ENCODE data around the gene PDXDC1. TPM values are rescaled to one million over a fixed set of nuclear protein-coding genes. Genes with fewer than 3 reads are reported as not detected.
"Not testable (repeated sequence)": the region's sequence is repeated elsewhere in the genome, so short reads cannot be mapped to it uniquely, and the experiment has no call there.

PDXDC1 gene
- total RNA-seq, 1 experiment from 2014 or later: 58.4 TPM

- not testable (repeated sequence) for H3K4me1 ChIP-seq (ENCODE audit: low read length); H3K4me3 ChIP-seq (ENCODE audit: low read length); H3K9ac ChIP-seq (ENCODE audit: low read length); H2AFZ ChIP-seq (ENCODE audit: low read length); H3K9me2 ChIP-seq (replicated peaks; ENCODE audit: insufficient read depth, low read length); H3K36me3 ChIP-seq (ENCODE audit: insufficient read depth, low read length); H3K27ac ChIP-seq (ENCODE audit: low read length); H3K4me2 ChIP-seq (ENCODE audit: low read depth, low read length, poor library complexity, severe bottlenecking); H3K27me3 ChIP-seq (ENCODE audit: low read length); H4K20me1 ChIP-seq (ENCODE audit: insufficient read depth, low read depth, low read length); H3K9me3 ChIP-seq (ENCODE audit: low read length); DNase-seq; H3K79me2 ChIP-seq (ENCODE audit: low read length)
These were observed 32.1 kb upstream of the PDXDC1 start for GRCh38 chr16:14942686-14943085.

- no peak for DNase-seq
- no peak overlapping the region for H3K9ac ChIP-seq (ENCODE audit: low read length)
- no peaks in the 10 kb centered on the region for H3K79me2 ChIP-seq (ENCODE audit: low read length)
- no peaks in the 10 kb centered on the region for H3K36me3 ChIP-seq (ENCODE audit: insufficient read depth, low read length)
- no peak overlapping the region for H2AFZ ChIP-seq (ENCODE audit: low read length)
- H3K9me3 ChIP-seq (ENCODE audit: low read length): no peaks in the 10 kb centered on the region
- no peaks in the 10 kb centered on the region for H4K20me1 ChIP-seq (ENCODE audit: insufficient read depth, low read depth, low read length)
- H3K4me3 ChIP-seq (ENCODE audit: low read length): no peak overlapping the region
- no peaks in the 10 kb centered on the region for H3K4me1 ChIP-seq (ENCODE audit: low read length)
- H3K9me2 ChIP-seq (replicated peaks; ENCODE audit: insufficient read depth, low read length): no peaks in the 10 kb centered on the region
- H3K27ac ChIP-seq (ENCODE audit: low read length): no peak overlapping the region
- no peak overlapping the region for H3K4me2 ChIP-seq (ENCODE audit: low read depth, low read length, poor library complexity, severe bottlenecking)
- no peaks in the 10 kb centered on the region for H3K27me3 ChIP-seq (ENCODE audit: low read length)
These were observed 19.1 kb upstream of the PDXDC1 start for GRCh38 chr16:14955546-14956231.

- Histone ChIP-seq H3K9ac (ENCODE audit: low read length) (no peak overlapping the region), H3K9me3 (ENCODE audit: low read length) (no peaks in the 10 kb centered on the region), H4K20me1 (ENCODE audit: insufficient read depth, low read depth, low read length) (no peaks in the 10 kb centered on the region), H3K27ac (ENCODE audit: low read length) (no peak overlapping the region), H3K9me2 (replicated peaks; ENCODE audit: insufficient read depth, low read length) (no peaks in the 10 kb centered on the region), H3K79me2 (ENCODE audit: low read length) (no peaks in the 10 kb centered on the region), H3K4me3 (ENCODE audit: low read length) (no peak overlapping the region), H3K36me3 (ENCODE audit: insufficient read depth, low read length) (no peaks in the 10 kb centered on the region), H3K4me2 (ENCODE audit: low read depth, low read length, poor library complexity, severe bottlenecking) (no peak overlapping the region), H2AFZ (ENCODE audit: low read length) (no peak overlapping the region), H3K27me3 (ENCODE audit: low read length) (no peaks in the 10 kb centered on the region), H3K4me1 (ENCODE audit: low read length) (no peaks in the 10 kb centered on the region)
- no peak for DNase-seq
These were observed 17.1 kb upstream of the PDXDC1 start for GRCh38 chr16:14957576-14958322.

- no peaks in the 10 kb centered on the region for H4K20me1 ChIP-seq (ENCODE audit: insufficient read depth, low read depth, low read length)
- no peaks in the 10 kb centered on the region for H3K79me2 ChIP-seq (ENCODE audit: low read length)
- H3K36me3 ChIP-seq (ENCODE audit: insufficient read depth, low read length): no peaks in the 10 kb centered on the region
- H2AFZ ChIP-seq (ENCODE audit: low read length): no peak overlapping the region
- H3K9me2 ChIP-seq (replicated peaks; ENCODE audit: insufficient read depth, low read length): no peaks in the 10 kb centered on the region
- H3K9me3 ChIP-seq (ENCODE audit: low read length): no peaks in the 10 kb centered on the region
- H3K4me3 ChIP-seq (ENCODE audit: low read length): no peak overlapping the region
- peak; percentile 45 for DNase-seq
- H3K4me2 ChIP-seq (ENCODE audit: low read depth, low read length, poor library complexity, severe bottlenecking): no peak overlapping the region
- H3K4me1 ChIP-seq (ENCODE audit: low read length): no peaks in the 10 kb centered on the region
- H3K27me3 ChIP-seq (ENCODE audit: low read length): no peaks in the 10 kb centered on the region
- no peak overlapping the region for H3K9ac ChIP-seq (ENCODE audit: low read length)
- H3K27ac ChIP-seq (ENCODE audit: low read length): no peak overlapping the region
These were observed 16.6 kb upstream of the PDXDC1 start for GRCh38 chr16:14958323-14958600.

GRCh38 chr16:14958970-14959369, 15.9 kb upstream of the PDXDC1 start:
- no peak for DNase-seq
- Histone ChIP-seq H3K27ac (ENCODE audit: low read length) (no peak overlapping the region), H3K9ac (ENCODE audit: low read length) (no peak overlapping the region), H3K79me2 (ENCODE audit: low read length) (no peaks in the 10 kb centered on the region), H3K27me3 (ENCODE audit: low read length) (0 out of 2 replicates have a peak, but pooled peaks cover 3% of the 10 kb centered on the region), H3K4me3 (ENCODE audit: low read length) (no peak overlapping the region), H2AFZ (ENCODE audit: low read length) (no peak overlapping the region), H3K4me1 (ENCODE audit: low read length) (no peaks in the 10 kb centered on the region), H3K4me2 (ENCODE audit: low read depth, low read length, poor library complexity, severe bottlenecking) (no peak overlapping the region), H3K9me3 (ENCODE audit: low read length) (no peaks in the 10 kb centered on the region), H3K9me2 (replicated peaks; ENCODE audit: insufficient read depth, low read length) (no peaks in the 10 kb centered on the region), H3K36me3 (ENCODE audit: insufficient read depth, low read length) (no peaks in the 10 kb centered on the region), H4K20me1 (ENCODE audit: insufficient read depth, low read depth, low read length) (no peaks in the 10 kb centered on the region)

- H3K9ac ChIP-seq (ENCODE audit: low read length): no peak overlapping the region
- H3K9me2 ChIP-seq (replicated peaks; ENCODE audit: insufficient read depth, low read length): no peaks in the 10 kb centered on the region
- H3K4me3 ChIP-seq (ENCODE audit: low read length): no peak overlapping the region
- no peak for DNase-seq
- H3K9me3 ChIP-seq (ENCODE audit: low read length): no peaks in the 10 kb centered on the region
- no peak overlapping the region for H3K4me2 ChIP-seq (ENCODE audit: low read depth, low read length, poor library complexity, severe bottlenecking)
- H3K36me3 ChIP-seq (ENCODE audit: insufficient read depth, low read length): no peaks in the 10 kb centered on the region
- H3K27ac ChIP-seq (ENCODE audit: low read length): no peak overlapping the region
- H3K27me3 ChIP-seq (ENCODE audit: low read length): 0 out of 2 replicates have a peak, but pooled peaks cover 3% of the 10 kb centered on the region
- no peaks in the 10 kb centered on the region for H3K79me2 ChIP-seq (ENCODE audit: low read length)
- no peak overlapping the region for H2AFZ ChIP-seq (ENCODE audit: low read length)
- H3K4me1 ChIP-seq (ENCODE audit: low read length): no peaks in the 10 kb centered on the region
- H4K20me1 ChIP-seq (ENCODE audit: insufficient read depth, low read depth, low read length): no peaks in the 10 kb centered on the region
These were observed 13.2 kb upstream of the PDXDC1 start for GRCh38 chr16:14961405-14962186.

GRCh38 chr16:14963281-14964173, 11.3 kb upstream of the PDXDC1 start:
- H3K4me3 ChIP-seq (ENCODE audit: low read length): no peak overlapping the region
- no peaks in the 10 kb centered on the region for H4K20me1 ChIP-seq (ENCODE audit: insufficient read depth, low read depth, low read length)
- no peak overlapping the region for H3K27ac ChIP-seq (ENCODE audit: low read length)
- H3K9me3 ChIP-seq (ENCODE audit: low read length): no peaks in the 10 kb centered on the region
- H3K9ac ChIP-seq (ENCODE audit: low read length): no peak overlapping the region
- H3K4me1 ChIP-seq (ENCODE audit: low read length): no peaks in the 10 kb centered on the region
- H3K79me2 ChIP-seq (ENCODE audit: low read length): no peaks in the 10 kb centered on the region
- 0 out of 2 replicates have a peak, but pooled peaks cover 3% of the 10 kb centered on the region for H3K27me3 ChIP-seq (ENCODE audit: low read length)
- H3K9me2 ChIP-seq (replicated peaks; ENCODE audit: insufficient read depth, low read length): no peaks in the 10 kb centered on the region
- DNase-seq: no peak
- no peaks in the 10 kb centered on the region for H3K36me3 ChIP-seq (ENCODE audit: insufficient read depth, low read length)
- H2AFZ ChIP-seq (ENCODE audit: low read length): no peak overlapping the region
- H3K4me2 ChIP-seq (ENCODE audit: low read depth, low read length, poor library complexity, severe bottlenecking): no peak overlapping the region

All from Karpas-422 (cell line).